IPS-11a (cell line): ENCODE results near the gene RUNX2.

ENCODE experiments used
- H3K4me3 ChIP-seq: one replicate; pipeline ENCODE4 v1.5.1; 2013; ENCODE audit warnings: low read depth, low read length, control low read depth

The RUNX2 gene

GRCh38 chr6:45637611-45638257 is 309.6 kb downstream of the RUNX2 start:
- no peak overlapping the region for H3K4me3 ChIP-seq

- H3K4me3 ChIP-seq, result no peak overlapping the region
Observed at GRCh38 chr6:45640081-45640491, 312.0 kb downstream of the RUNX2 start.

- H3K4me3 ChIP-seq, result no peak overlapping the region
Observed at GRCh38 chr6:45640811-45641210, 312.7 kb downstream of the RUNX2 start.

- H3K4me3 ChIP-seq, result no peak overlapping the region
Observed at GRCh38 chr6:45642331-45643125, 314.4 kb downstream of the RUNX2 start.

GRCh38 chr6:45643126-45643525 is 315.0 kb downstream of the RUNX2 start:
- no peak overlapping the region for H3K4me3 ChIP-seq

GRCh38 chr6:45644720-45645119 is 316.6 kb downstream of the RUNX2 start:
- no peak overlapping the region for H3K4me3 ChIP-seq

- H3K4me3 ChIP-seq, result no peak overlapping the region
Observed at GRCh38 chr6:45645302-45645701, 317.2 kb downstream of the RUNX2 start.

GRCh38 chr6:45647341-45648261 is 319.5 kb downstream of the RUNX2 start:
- no peak overlapping the region for H3K4me3 ChIP-seq

- H3K4me3 ChIP-seq, result no peak overlapping the region
Observed at GRCh38 chr6:45648262-45648620, 320.1 kb downstream of the RUNX2 start.

- no peak overlapping the region for H3K4me3 ChIP-seq
Observed at GRCh38 chr6:45650524-45651135, 322.5 kb downstream of the RUNX2 start.

- no peak overlapping the region for H3K4me3 ChIP-seq
Observed at GRCh38 chr6:45651301-45651700, 323.2 kb downstream of the RUNX2 start.

GRCh38 chr6:45652416-45652815 is 324.3 kb downstream of the RUNX2 start:
- H3K4me3 ChIP-seq, result no peak overlapping the region

- no peak overlapping the region for H3K4me3 ChIP-seq
Observed at GRCh38 chr6:45653117-45653883, 325.2 kb downstream of the RUNX2 start.

- no peak overlapping the region for H3K4me3 ChIP-seq
Observed at GRCh38 chr6:45654673-45655072, 326.5 kb downstream of the RUNX2 start.

- no peak overlapping the region for H3K4me3 ChIP-seq
Observed at GRCh38 chr6:45655745-45656476, 327.8 kb downstream of the RUNX2 start.

- H3K4me3 ChIP-seq, result no peak overlapping the region
Observed at GRCh38 chr6:45657226-45657625, 329.1 kb downstream of the RUNX2 start.

- H3K4me3 ChIP-seq, result no peak overlapping the region
Observed at GRCh38 chr6:45658400-45658799, 330.3 kb downstream of the RUNX2 start.

GRCh38 chr6:45658958-45659357 is 330.8 kb downstream of the RUNX2 start:
- H3K4me3 ChIP-seq, result no peak overlapping the region

- H3K4me3 ChIP-seq, result no peak overlapping the region
Observed at GRCh38 chr6:45661661-45662060, 333.5 kb downstream of the RUNX2 start.
